Measurements from ENCODE around the gene TRMT61A. TPM values are rescaled to one million over a fixed set of nuclear protein-coding genes. Genes with fewer than 3 reads are reported as not detected.

The TRMT61A gene
- total and polyA plus RNA-seq, 2 of the 13 experiments (the other 11 are each of a cell fraction or from before 2014, with no cell fraction given), result 6.5 to 13.6 TPM

DNA sequence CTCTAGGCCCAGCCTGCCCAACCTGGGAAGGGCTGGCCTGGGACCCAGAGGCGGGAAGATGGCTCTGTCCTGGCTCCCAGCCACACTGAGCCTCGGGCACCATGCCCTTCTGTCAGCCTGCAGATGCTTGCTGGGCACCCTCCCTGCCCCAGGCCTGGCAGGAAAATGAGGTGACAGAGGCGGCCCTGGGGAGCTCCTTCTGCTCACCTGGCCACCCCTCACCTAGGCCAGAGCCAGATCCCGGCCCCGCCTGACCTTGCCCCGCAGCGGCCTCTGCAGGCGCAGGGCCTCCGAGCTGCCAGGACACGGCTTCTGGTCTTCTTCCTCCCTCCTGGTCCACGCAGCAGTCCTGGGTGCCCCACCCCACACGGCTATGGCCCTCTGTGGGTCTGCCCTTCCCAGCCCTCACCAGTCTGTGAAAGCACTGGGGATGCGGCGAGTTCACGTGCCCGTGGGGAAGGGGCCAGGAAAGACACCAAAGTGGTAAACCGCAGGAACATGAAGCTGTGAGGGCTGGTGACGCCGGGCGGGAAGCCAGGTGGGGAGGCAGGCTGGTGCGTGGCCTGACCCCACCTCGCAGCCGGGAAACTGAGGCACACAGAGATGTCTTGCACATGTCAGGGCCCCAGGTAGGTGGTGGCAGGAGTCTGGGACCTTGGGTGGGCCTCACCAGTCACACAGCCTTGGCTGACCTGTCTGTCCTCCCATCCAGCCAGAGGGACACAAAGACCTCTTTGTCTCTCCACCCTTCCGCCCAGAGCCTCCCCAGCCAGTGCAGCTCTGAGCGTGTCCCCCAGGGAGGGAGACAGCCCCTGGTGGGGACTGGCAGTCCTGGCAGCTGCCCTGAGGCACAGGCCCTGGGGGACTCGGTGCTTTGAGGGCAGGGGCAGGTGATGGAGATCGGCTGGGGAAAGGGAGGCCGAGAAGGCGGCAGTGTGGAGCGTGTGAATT is 20.6 kb downstream of the TRMT61A start (continued):
- TF ChIP-seq, protein P1, sequence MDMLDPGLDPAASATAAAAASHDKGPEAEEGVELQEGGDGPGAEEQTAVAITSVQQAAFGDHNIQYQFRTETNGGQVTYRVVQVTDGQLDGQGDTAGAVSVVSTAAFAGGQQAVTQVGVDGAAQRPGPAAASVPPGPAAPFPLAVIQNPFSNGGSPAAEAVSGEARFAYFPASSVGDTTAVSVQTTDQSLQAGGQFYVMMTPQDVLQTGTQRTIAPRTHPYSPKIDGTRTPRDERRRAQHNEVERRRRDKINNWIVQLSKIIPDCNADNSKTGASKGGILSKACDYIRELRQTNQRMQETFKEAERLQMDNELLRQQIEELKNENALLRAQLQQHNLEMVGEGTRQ (IDR thresholded peaks at IDR 0.05; ENCODE audit: low read depth, low read length), result no peak
- TF ChIP-seq, protein P1 (CRISPR knock-in tag; IDR thresholded peaks at IDR 0.05; ENCODE audit: borderline replicate concordance), result no peak
- no peak for TF ChIP-seq ZNF577 (CRISPR knock-in tag; IDR thresholded peaks at IDR 0.05; ENCODE audit: borderline replicate concordance, low read depth)
- TF ChIP-seq ZNF883 (CRISPR knock-in tag; IDR thresholded peaks at IDR 0.05; ENCODE audit: not compliant biosample characterization), result peak; percentile 36
- TF ChIP-seq SSRP1 (CRISPR knock-in tag; IDR thresholded peaks at IDR 0.05), result 0 out of 2 replicates have a peak, but pooled peaks have one; percentile 41
- TF ChIP-seq ZNF790 (CRISPR knock-in tag; IDR thresholded peaks at IDR 0.05; ENCODE audit: borderline replicate concordance), result no peak
- TF ChIP-seq, protein P2, sequence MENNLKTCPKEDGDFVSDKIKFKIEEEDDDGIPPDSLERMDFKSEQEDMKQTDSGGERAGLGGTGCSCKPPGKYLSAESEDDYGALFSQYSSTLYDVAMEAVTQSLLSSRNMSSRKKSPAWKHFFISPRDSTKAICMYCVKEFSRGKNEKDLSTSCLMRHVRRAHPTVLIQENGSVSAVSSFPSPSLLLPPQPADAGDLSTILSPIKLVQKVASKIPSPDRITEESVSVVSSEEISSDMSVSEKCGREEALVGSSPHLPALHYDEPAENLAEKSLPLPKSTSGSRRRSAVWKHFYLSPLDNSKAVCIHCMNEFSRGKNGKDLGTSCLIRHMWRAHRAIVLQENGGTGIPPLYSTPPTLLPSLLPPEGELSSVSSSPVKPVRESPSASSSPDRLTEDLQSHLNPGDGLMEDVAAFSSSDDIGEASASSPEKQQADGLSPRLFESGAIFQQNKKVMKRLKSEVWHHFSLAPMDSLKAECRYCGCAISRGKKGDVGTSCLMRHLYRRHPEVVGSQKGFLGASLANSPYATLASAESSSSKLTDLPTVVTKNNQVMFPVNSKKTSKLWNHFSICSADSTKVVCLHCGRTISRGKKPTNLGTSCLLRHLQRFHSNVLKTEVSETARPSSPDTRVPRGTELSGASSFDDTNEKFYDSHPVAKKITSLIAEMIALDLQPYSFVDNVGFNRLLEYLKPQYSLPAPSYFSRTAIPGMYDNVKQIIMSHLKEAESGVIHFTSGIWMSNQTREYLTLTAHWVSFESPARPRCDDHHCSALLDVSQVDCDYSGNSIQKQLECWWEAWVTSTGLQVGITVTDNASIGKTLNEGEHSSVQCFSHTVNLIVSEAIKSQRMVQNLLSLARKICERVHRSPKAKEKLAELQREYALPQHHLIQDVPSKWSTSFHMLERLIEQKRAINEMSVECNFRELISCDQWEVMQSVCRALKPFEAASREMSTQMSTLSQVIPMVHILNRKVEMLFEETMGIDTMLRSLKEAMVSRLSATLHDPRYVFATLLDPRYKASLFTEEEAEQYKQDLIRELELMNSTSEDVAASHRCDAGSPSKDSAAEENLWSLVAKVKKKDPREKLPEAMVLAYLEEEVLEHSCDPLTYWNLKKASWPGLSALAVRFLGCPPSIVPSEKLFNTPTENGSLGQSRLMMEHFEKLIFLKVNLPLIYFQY (CRISPR knock-in tag; IDR thresholded peaks at IDR 0.05; ENCODE audit: borderline replicate concordance), result no peak
- TF ChIP-seq SRY (CRISPR knock-in tag; IDR thresholded peaks at IDR 0.05), result 0 out of 2 replicates have a peak, but pooled peaks have one; percentile 21
- peak; percentile 9; the same call in 1 of the 2 replicates for TF ChIP-seq ZFP90 (CRISPR knock-in tag; IDR thresholded peaks at IDR 0.05; ENCODE audit: borderline replicate concordance)
- TF ChIP-seq, protein P3, sequence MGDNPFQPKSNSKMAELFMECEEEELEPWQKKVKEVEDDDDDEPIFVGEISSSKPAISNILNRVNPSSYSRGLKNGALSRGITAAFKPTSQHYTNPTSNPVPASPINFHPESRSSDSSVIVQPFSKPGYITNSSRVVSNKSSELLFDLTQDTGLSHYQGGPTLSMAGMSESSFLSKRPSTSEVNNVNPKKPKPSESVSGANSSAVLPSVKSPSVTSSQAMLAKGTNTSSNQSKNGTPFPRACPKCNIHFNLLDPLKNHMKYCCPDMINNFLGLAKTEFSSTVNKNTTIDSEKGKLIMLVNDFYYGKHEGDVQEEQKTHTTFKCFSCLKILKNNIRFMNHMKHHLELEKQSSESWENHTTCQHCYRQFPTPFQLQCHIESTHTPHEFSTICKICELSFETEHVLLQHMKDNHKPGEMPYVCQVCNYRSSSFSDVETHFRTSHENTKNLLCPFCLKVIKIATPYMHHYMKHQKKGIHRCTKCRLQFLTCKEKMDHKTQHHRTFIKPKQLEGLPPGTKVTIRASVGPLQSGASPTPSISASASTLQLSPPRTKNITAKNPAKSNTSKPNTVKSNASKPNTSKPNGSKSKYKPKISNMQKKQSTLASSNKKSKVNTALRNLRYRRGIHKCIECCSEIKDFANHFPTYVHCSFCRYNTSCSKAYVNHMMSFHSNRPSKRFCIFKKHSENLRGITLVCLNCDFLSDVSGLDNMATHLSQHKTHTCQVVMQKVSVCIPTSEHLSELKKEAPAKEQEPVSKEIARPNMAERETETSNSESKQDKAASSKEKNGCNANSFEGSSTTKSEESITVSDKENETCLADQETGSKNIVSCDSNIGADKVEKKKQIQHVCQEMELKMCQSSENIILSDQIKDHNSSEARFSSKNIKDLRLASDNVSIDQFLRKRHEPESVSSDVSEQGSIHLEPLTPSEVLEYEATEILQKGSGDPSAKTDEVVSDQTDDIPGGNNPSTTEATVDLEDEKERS (CRISPR knock-in tag; IDR thresholded peaks at IDR 0.05), result no peak
- no peak for TF ChIP-seq ZNF30 (CRISPR knock-in tag; IDR thresholded peaks at IDR 0.05)
- no peak for TF ChIP-seq FOXA1 (IDR thresholded peaks at IDR 0.05)
- 0 out of 2 replicates have a peak, but pooled peaks have one; percentile 13 for TF ChIP-seq FOXA1 (CRISPR knock-in tag; IDR thresholded peaks at IDR 0.05)
- TF ChIP-seq ZNF572 (CRISPR knock-in tag; IDR thresholded peaks at IDR 0.05), result 0 out of 2 replicates have a peak, but pooled peaks have one; percentile 45
- TF ChIP-seq, protein P4, sequence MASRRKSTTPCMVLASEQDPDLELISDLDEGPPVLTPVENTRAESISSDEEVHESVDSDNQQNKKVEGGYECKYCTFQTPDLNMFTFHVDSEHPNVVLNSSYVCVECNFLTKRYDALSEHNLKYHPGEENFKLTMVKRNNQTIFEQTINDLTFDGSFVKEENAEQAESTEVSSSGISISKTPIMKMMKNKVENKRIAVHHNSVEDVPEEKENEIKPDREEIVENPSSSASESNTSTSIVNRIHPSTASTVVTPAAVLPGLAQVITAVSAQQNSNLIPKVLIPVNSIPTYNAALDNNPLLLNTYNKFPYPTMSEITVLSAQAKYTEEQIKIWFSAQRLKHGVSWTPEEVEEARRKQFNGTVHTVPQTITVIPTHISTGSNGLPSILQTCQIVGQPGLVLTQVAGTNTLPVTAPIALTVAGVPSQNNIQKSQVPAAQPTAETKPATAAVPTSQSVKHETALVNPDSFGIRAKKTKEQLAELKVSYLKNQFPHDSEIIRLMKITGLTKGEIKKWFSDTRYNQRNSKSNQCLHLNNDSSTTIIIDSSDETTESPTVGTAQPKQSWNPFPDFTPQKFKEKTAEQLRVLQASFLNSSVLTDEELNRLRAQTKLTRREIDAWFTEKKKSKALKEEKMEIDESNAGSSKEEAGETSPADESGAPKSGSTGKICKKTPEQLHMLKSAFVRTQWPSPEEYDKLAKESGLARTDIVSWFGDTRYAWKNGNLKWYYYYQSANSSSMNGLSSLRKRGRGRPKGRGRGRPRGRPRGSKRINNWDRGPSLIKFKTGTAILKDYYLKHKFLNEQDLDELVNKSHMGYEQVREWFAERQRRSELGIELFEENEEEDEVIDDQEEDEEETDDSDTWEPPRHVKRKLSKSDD (CRISPR knock-in tag; IDR thresholded peaks at IDR 0.05; ENCODE audit: low read depth), result no peak
- no peak for TF ChIP-seq ZNF709 (CRISPR knock-in tag; IDR thresholded peaks at IDR 0.05)
